ENCODE results near the gene ALPK1.

DNA sequence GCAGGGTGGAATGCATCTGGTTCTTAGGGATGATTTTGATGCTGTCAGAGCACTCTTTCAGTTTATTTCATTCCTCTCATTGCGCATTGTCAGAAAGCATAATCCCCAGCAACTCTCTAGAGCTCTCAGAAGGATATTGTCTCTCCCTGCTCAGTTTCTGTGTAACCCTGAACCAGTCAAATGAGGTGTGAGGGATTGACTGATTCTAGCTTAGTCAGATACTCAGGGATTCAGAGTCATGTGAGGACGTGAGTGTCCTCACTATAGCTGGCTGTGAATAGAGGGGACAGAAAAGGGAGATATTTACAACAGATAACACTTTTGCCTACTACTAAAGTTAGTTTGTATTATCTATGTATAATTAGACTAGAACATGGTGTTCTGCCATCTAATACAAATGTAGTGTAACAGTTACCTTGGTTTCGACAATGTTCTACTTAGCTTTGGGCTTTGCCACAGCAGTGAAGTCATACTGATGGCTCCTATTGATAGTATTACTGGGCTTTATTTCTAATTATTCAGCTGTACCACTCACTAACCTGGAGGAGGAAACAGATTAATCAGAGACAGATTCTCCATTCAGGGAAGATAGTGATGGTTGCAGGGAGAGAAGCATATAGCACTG, 46.0 kb upstream of the ALPK1 start:
- TF ChIP-seq, protein P1, sequence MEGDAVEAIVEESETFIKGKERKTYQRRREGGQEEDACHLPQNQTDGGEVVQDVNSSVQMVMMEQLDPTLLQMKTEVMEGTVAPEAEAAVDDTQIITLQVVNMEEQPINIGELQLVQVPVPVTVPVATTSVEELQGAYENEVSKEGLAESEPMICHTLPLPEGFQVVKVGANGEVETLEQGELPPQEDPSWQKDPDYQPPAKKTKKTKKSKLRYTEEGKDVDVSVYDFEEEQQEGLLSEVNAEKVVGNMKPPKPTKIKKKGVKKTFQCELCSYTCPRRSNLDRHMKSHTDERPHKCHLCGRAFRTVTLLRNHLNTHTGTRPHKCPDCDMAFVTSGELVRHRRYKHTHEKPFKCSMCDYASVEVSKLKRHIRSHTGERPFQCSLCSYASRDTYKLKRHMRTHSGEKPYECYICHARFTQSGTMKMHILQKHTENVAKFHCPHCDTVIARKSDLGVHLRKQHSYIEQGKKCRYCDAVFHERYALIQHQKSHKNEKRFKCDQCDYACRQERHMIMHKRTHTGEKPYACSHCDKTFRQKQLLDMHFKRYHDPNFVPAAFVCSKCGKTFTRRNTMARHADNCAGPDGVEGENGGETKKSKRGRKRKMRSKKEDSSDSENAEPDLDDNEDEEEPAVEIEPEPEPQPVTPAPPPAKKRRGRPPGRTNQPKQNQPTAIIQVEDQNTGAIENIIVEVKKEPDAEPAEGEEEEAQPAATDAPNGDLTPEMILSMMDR (conservative IDR thresholded peaks at IDR 0.05; ENCODE audit: low read depth in 2 of 2): no peak
- TF ChIP-seq POLR2AphosphoS5 (IDR thresholded peaks at IDR 0.05; ENCODE audit: low read depth): no peak
- TF ChIP-seq ZNF114 (CRISPR knock-in tag; IDR thresholded peaks at IDR 0.05): no peak
- TF ChIP-seq EZH2phosphoT487 (IDR thresholded peaks at IDR 0.05; ENCODE audit: unreplicated experiment): no peak
- no peak for TF ChIP-seq EZH2 (IDR thresholded peaks at IDR 0.05; ENCODE audit: low read depth, unreplicated experiment)

Measured in GM23338 (cell line).